AG04450 (cell line): Measurements from ENCODE around the gene TMEM203. TPM values are rescaled to one million over a fixed set of nuclear protein-coding genes. Genes with fewer than 3 reads are reported as not detected.

ENCODE experiments used
- CTCF ChIA-PET: fragments of 300-600, 350-600 bp; formaldehyde crosslinking; extraction: SDS; loops from one replicate; lab custom pipeline; 2022; ENCODE audit warnings: antibody characterized with exemption, inconsistent platforms; lab: Charles Lee
- POLR2A ChIA-PET: fragments of 350-600 bp; formaldehyde crosslinking; extraction: SDS; loops from one replicate; lab custom pipeline; 2021; ENCODE audit warnings: antibody characterized with exemption, inconsistent platforms; lab: Yijun Ruan, JAX
- DNase-seq: peaks from one replicate; pipeline ENCODE4 v3.0.0-alpha.2; 2011; ENCODE audit warnings: low read depth, low spot score
- H3K27ac ChIP-seq: one replicate; pipeline ENCODE4 v1.5.1; 2012; ENCODE audit warnings: low read depth, low read length, control low read depth
- H3K27me3 ChIP-seq: one replicate; pipeline ENCODE4 v1.6.0; 2012; ENCODE audit warnings: low read length; ENCODE audit not compliant: control insufficient read depth, insufficient read depth
- H3K4me3 ChIP-seq: 2 replicates; pipeline ENCODE4 v1.5.1; 2011; ENCODE audit warnings: mild to moderate bottlenecking, low read depth, low read length, control low read depth
- H3K9me3 ChIP-seq: 2 replicates; pipeline ENCODE4 v1.5.1; 2012; ENCODE audit warnings: low read length; ENCODE audit not compliant: control insufficient read depth, insufficient read depth
- polyA plus RNA-seq: library from polyadenylated mRNA; depleted of rRNA; stranded (reverse); fragments of >200 nt; gene quantifications from 2 replicates; pipeline ENCODE4 v1.2.3, GENCODE V29; 2011
- TF ChIP-seq, protein P1 (sequence below): IDR thresholded peaks from 2 replicates; pipeline ENCODE4 v1.5.1; 2011; ENCODE audit warnings: low read depth, low read length, control low read depth, inconsistent platforms

Gene TMEM203
- polyA plus RNA-seq, 1 experiment = 50.2 TPM

DNA sequence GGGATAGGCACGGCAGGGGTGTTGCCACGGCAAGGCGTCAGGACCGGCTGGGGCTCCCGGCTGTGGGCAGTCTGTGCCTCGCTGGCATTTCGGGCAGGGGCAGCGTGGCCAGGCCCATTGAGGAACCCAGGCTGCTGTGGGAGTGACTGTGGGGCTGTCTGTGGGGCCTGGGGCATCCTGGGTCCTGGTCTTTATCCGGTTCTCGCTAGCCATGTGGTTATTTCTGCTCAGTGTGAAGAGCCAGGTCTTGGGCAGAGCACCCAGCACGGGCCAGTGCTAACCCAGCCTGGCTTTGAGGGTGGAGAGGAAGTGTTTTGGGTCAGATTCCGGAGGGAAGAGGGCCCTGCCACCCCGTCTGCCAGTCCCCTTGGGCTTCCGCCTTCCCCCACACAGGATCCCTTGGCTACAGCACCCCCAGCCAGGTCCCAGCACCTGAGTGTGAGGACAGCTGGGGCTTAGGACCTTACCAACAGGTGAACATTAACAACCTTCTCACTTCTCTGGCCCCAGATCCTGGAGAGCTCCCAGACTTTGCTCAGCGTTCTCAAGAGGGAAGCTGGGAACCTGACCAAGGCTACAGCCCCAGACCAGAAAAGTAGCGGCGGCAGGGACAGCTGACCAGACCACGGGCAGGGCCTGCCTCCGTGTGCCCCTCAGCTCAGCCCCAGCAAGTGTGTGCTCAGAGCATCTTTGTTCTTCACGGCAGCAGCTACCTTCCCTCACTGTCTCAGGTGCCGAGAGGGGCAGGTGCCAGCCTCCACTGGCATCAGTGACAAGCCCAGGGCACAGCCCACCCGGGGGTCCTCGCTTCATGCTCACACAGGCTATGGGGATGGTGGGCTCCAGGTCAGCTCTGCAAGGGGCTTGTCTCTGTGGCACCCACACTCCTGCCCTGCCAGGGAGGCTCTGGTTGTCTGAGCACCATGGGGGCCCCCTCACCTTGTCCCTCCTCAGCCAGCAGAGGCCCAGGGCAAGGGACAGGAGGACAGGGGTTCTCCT is 15.9 kb downstream of the TMEM203 start:
- DNase-seq = no peak
- POLR2A ChIA-PET = interaction anchor here (0.5 to 3.2 kb wide), 24 partner anchors 9 to 306 kb away, joined by 3 to 38 read pairs (median 5); partner anchors contain the start of genes EXD3, MAN1B1, NDOR1 and NELFB
- TF ChIP-seq, protein P1, sequence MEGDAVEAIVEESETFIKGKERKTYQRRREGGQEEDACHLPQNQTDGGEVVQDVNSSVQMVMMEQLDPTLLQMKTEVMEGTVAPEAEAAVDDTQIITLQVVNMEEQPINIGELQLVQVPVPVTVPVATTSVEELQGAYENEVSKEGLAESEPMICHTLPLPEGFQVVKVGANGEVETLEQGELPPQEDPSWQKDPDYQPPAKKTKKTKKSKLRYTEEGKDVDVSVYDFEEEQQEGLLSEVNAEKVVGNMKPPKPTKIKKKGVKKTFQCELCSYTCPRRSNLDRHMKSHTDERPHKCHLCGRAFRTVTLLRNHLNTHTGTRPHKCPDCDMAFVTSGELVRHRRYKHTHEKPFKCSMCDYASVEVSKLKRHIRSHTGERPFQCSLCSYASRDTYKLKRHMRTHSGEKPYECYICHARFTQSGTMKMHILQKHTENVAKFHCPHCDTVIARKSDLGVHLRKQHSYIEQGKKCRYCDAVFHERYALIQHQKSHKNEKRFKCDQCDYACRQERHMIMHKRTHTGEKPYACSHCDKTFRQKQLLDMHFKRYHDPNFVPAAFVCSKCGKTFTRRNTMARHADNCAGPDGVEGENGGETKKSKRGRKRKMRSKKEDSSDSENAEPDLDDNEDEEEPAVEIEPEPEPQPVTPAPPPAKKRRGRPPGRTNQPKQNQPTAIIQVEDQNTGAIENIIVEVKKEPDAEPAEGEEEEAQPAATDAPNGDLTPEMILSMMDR = no peak
- Histone ChIP-seq H3K27me3 (no peaks in the 10 kb centered on the region), H3K9me3 (no peaks in the 10 kb centered on the region; the same call in 1 of the 2 replicates), H3K27ac (peak overlapping the region; percentile 96), H3K4me3 (peak overlapping the region; percentile 94)
- CTCF ChIA-PET = interaction anchor here (0.5 to 3.7 kb wide), 10 partner anchors 8 to 71 kb away, joined by 3 to 17 read pairs (median 6); partner anchors contain the start of genes RNF224 and TPRN

DNA sequence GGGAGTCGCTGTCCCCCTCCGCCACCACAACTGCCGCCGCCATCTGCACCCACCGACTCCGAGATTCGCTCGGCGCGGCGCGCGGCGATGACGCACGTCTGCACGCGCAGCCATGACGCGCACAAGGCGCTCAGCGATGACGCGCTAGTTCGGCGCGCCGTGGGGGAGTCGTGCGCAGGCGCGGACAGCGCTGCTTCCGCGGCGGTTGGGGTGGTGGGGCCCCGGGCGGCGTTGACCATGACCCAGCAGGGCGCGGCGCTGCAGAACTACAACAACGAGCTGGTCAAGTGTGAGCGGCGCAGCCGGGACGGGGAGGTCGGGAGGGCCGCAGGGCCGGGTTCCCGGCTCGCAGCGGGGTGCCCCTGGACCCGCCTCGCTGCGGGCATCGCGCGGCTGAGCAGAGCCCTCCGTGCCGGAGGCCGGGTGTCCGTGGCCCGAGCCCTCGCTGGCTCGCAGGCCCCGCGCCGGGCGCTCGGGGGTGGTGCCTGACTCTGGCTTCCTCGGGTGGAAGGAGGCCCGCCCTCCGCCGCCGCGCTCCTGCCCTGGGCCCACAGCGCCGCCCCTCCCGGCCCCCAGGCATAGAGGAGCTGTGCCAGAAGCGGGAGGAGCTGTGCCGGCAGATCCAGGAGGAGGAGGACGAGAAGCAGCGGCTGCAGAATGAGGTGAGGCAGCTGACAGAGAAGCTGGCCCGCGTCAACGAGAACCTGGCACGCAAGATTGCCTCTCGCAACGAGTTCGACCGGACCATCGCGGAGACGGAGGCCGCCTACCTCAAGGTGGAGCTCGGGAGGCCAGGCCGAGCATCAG is 16.8 kb downstream of the TMEM203 start, which contains the start of the genes ANAPC2 and SSNA1:
ANAPC2 (minus strand) TSS at position 71 of the 807 bp plus-strand sequence; CDS start at position 43, 28 bp downstream.
SSNA1 (plus strand) TSS at position 187 of the 807 bp plus-strand sequence; CDS start at position 238, 51 bp downstream.
- TF ChIP-seq, protein P1 = peak; percentile 58
- H3K27me3 ChIP-seq = no peaks in the 10 kb centered on the region
- H3K4me3 ChIP-seq = peak within 1 kb of the TSS; percentile 94
- DNase-seq = peak; percentile 81
- ChIA-PET POLR2A (interaction anchor here (0.5 to 3.2 kb wide), 24 partner anchors 8 to 305 kb away, joined by 3 to 38 read pairs (median 5); partner anchors contain the start of genes EXD3, MAN1B1, NDOR1 and NELFB), CTCF (interaction anchor here (0.5 to 3.7 kb wide), 10 partner anchors 9 to 70 kb away, joined by 3 to 17 read pairs (median 6); partner anchors contain the start of genes RNF224 and TPRN)
- no peaks in the 10 kb centered on the region; the same call in 1 of the 2 replicates for H3K9me3 ChIP-seq
- H3K27ac ChIP-seq = peak within 1 kb of the TSS; percentile 96

DNA sequence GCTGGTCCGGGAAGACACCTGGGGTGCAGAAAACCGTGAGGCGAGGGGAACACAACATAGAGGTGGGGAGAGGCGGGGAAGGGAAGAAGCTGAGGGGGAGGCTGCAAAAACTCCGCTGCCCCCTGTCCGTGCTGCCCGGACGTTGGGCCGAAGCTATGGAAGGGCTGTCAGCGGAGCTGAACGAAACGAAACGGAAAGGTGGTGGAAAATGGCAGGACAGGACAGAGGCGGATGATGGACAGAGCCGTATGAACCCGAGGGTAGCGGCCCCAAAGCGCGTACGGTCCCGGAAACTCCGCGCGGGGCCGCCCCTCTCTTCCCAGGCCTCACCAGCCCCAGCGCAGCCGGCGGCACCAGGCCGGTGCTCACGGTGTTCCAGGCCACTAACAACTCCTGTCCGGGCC is 17.4 kb downstream of the TMEM203 start:
- CTCF ChIA-PET = interaction anchor here (2.0 to 3.7 kb wide), 2 partner anchors 13 to 49 kb away, joined by 6 to 17 read pairs; partner anchors contain the start of gene TPRN
- DNase-seq = no peak
- Histone ChIP-seq H3K27me3 (no peaks in the 10 kb centered on the region), H3K9me3 (no peaks in the 10 kb centered on the region; the same call in 1 of the 2 replicates), H3K27ac (peak overlapping the region; percentile 52), H3K4me3 (peak overlapping the region; percentile 94)
- POLR2A ChIA-PET = interaction anchor here (1.2 to 3.2 kb wide), 8 partner anchors 13 to 124 kb away, joined by 3 to 38 read pairs (median 12); partner anchors contain the start of genes MAN1B1, NDOR1, RNF208 and TMEM203
- TF ChIP-seq, protein P1 = no peak

DNA sequence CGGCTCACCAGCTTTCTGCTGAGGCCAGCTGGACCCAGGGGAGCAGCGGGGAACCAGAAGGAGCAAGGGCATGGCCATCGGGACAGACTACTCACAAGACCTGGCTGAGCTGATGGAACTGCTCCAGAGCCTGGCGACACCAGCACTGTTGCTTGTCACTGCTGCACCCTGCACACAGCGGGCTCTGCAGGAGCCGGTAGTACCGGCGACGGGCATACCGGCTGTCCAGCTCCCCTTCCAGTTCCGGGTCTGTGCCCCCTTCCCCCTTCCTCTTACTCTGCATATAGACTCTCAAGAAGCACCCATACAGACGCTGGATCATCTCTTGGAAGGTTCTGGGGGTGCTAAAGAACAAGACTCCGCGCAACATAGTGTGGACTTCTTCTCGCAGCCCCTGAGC is 18.1 kb downstream of the TMEM203 start:
- TF ChIP-seq, protein P1 = no peak
- H3K27me3 ChIP-seq = no peaks in the 10 kb centered on the region
- no peak overlapping the region for H3K27ac ChIP-seq
- no peaks in the 10 kb centered on the region; the same call in 1 of the 2 replicates for H3K9me3 ChIP-seq
- ChIA-PET CTCF (interaction anchor here (3.7 kb wide), 1 partner anchor 49 kb away, joined by 17 read pairs; no protein-coding TSS in a partner anchor), POLR2A (interaction anchor here (3.2 kb wide), 1 partner anchor 13 kb away, joined by 38 read pairs; the partner anchor contains the start of gene TPRN)
- DNase-seq = no peak
- H3K4me3 ChIP-seq = peak overlapping the region; percentile 94
